ENCODE measurements around the gene CATSPERB.

GRCh38 chr14:91744068-91744480, 12.2 kb upstream of the CATSPERB start:
- no peak for TF ChIP-seq FOXM1 (IDR thresholded peaks at IDR 0.05; ENCODE audit: low read depth, low read length)
- TF ChIP-seq IRF3 (IDR thresholded peaks at IDR 0.05): no peak
- no peak for TF ChIP-seq TAF1 (IDR thresholded peaks at IDR 0.05; ENCODE audit: borderline replicate concordance, low read depth, low read length)
- no peak for TF ChIP-seq MAX (IDR thresholded peaks at IDR 0.05; ENCODE audit: low read depth, low read length)

Measured in GM12878 (cell line).